ENCODE data around the gene COL6A1. TPM values are rescaled to one million over a fixed set of nuclear protein-coding genes. Genes with fewer than 3 reads are reported as not detected.

Gene COL6A1
- total RNA-seq, 1 experiment from 2014 or later: 193 TPM

- Histone ChIP-seq H3K14ac (ENCODE audit: insufficient read depth, low read length) (no peak overlapping the region), H3K9me3 (ENCODE audit: control insufficient read depth, low read depth, low read length) (no peaks in the 10 kb centered on the region), H3K79me2 (ENCODE audit: insufficient read depth, low read length) (no peaks in the 10 kb centered on the region), H3K27ac (ENCODE audit: insufficient read length, low read depth, low read length) (no peak overlapping the region), H3T11ph (ENCODE audit: low read length) (no peak overlapping the region), H2AK5ac (ENCODE audit: insufficient read length, low read length) (no peak overlapping the region), H3K56ac (ENCODE audit: insufficient read length, low read depth, low read length) (no peak overlapping the region), H4K8ac (replicated peaks; ENCODE audit: insufficient read length, low read depth, low read length) (no peak overlapping the region), H3K4me2 (ENCODE audit: insufficient read depth, insufficient read length, low read length) (no peak overlapping the region), H3K18ac (ENCODE audit: insufficient read length, low read depth, low read length) (no peak overlapping the region), H3K79me1 (ENCODE audit: insufficient read depth, low read depth, low read length, poor library complexity, severe bottlenecking) (no peaks in the 10 kb centered on the region), H2BK15ac (ENCODE audit: low read depth, low read length) (no peak overlapping the region), H2BK20ac (ENCODE audit: low read depth, low read length, poor library complexity, severe bottlenecking) (no peak overlapping the region), H3K23ac (ENCODE audit: insufficient read length, low read depth, low read length) (no peak overlapping the region), H4K91ac (ENCODE audit: insufficient read length, low read depth, low read length) (no peak overlapping the region), H2BK5ac (ENCODE audit: insufficient read length, low read length) (no peak overlapping the region), H4K20me1 (ENCODE audit: control insufficient read depth, insufficient read depth, insufficient read length) (no peaks in the 10 kb centered on the region), H3K27me3 (ENCODE audit: insufficient read depth, low read length) (no peaks in the 10 kb centered on the region), H2BK12ac (ENCODE audit: insufficient read length, low read depth, low read length) (no peak overlapping the region), H3K4me1 (ENCODE audit: insufficient read depth, low read length) (no peaks in the 10 kb centered on the region), H4K5ac (ENCODE audit: insufficient read length, low read depth, low read length) (no peak overlapping the region), H3K4ac (ENCODE audit: low read depth, low read length) (no peak overlapping the region), H3K23me2 (ENCODE audit: insufficient read length, low read depth, low read length, poor library complexity, severe bottlenecking) (no peaks in the 10 kb centered on the region), H2BK120ac (ENCODE audit: low read depth, low read length, poor library complexity, severe bottlenecking) (no peak overlapping the region), H2AFZ (ENCODE audit: low read length) (no peak overlapping the region), H3K9ac (ENCODE audit: extremely low read depth, insufficient read length, low read length) (no peak overlapping the region)
- Mint-ChIP-seq H3K36me3 (ENCODE audit: insufficient read depth in 1 of 3, low read depth in 3 of 3) (no peaks in the 10 kb centered on the region), H3K4me1 (peaks cover 15 to 20% of the 10 kb centered on the region in 2 experiments), H3K4me3 (no peak overlapping the region), H3K9me3 (no peaks in the 10 kb centered on the region), H3K27me3 (ENCODE audit: low read depth) (peaks cover 4% of the 10 kb centered on the region; the same call in 1 of the 2 replicates), H3K27ac (peak overlapping the region in 1 of 3 experiments; percentile 61; a peak in 2 of 7 replicates)
- TF ChIP-seq, protein P1, sequence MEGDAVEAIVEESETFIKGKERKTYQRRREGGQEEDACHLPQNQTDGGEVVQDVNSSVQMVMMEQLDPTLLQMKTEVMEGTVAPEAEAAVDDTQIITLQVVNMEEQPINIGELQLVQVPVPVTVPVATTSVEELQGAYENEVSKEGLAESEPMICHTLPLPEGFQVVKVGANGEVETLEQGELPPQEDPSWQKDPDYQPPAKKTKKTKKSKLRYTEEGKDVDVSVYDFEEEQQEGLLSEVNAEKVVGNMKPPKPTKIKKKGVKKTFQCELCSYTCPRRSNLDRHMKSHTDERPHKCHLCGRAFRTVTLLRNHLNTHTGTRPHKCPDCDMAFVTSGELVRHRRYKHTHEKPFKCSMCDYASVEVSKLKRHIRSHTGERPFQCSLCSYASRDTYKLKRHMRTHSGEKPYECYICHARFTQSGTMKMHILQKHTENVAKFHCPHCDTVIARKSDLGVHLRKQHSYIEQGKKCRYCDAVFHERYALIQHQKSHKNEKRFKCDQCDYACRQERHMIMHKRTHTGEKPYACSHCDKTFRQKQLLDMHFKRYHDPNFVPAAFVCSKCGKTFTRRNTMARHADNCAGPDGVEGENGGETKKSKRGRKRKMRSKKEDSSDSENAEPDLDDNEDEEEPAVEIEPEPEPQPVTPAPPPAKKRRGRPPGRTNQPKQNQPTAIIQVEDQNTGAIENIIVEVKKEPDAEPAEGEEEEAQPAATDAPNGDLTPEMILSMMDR (conservative IDR thresholded peaks at IDR 0.05): no peak
- no peak for DNase-seq
- WGBS (ENCODE audit: extremely low coverage, insufficient read length, low lambda C conversion rate): no CpG with 5 or more reads among the region's 30 CpGs
These were observed 55.2 kb downstream of the COL6A1 start for GRCh38 chr21:46036696-46037330.
